SJSA1 (cell line): ENCODE results near the gene TERB2. TPM values are rescaled to one million over a fixed set of nuclear protein-coding genes. Genes with fewer than 3 reads are reported as not detected.
"Not testable (repeated sequence)": the region's sequence is repeated elsewhere in the genome, so short reads cannot be mapped to it uniquely, and the experiment has no call there.

Experiments used
- DNase-seq, 2 experiments: peaks; one replicate each; pipeline ENCODE4 v3.0.0-alpha.2; 2015 to 2020; ENCODE audit warnings: low spot score in 2 of 2, low read depth in 1 of 2
- H3K27ac ChIP-seq: fragments of 250-450 bp; sonication (Bioruptor Pico); 2 replicates; pipeline ENCODE4 v1.5.1; 2020; ENCODE audit warnings: mild to moderate bottlenecking, moderate library complexity
- H3K27me3 ChIP-seq: fragments of 250-450 bp; sonication (Bioruptor Pico); replicated peaks from 2 replicates; pipeline ENCODE4 v1.5.1; 2020; ENCODE audit warnings: mild to moderate bottlenecking, moderate library complexity
- H3K36me3 ChIP-seq: fragments of 250-450 bp; sonication (Bioruptor Pico); 2 replicates; pipeline ENCODE4 v1.5.1; 2020; ENCODE audit warnings: mild to moderate bottlenecking
- H3K4me1 ChIP-seq: fragments of 250-450 bp; sonication (Bioruptor Pico); replicated peaks from 2 replicates; pipeline ENCODE4 v1.6.1; 2021; ENCODE audit warnings: mild to moderate bottlenecking
- H3K4me3 ChIP-seq: fragments of 250-450 bp; sonication (Bioruptor Pico); 2 replicates; pipeline ENCODE4 v1.5.1; 2020; ENCODE audit warnings: mild to moderate bottlenecking
- H3K9me3 ChIP-seq: fragments of 250-450 bp; sonication (Bioruptor Pico); replicated peaks from 2 replicates; pipeline ENCODE4 v1.5.1; 2020; ENCODE audit warnings: mild to moderate bottlenecking
- total RNA-seq: library from RNA; depleted of rRNA; stranded (reverse); fragments of >200 nt; shearing (Covaris generic); gene quantifications from 2 replicates; pipeline ENCODE4 v1.2.3, GENCODE V29; 2014; rRNA removed

TERB2 gene, protein sequence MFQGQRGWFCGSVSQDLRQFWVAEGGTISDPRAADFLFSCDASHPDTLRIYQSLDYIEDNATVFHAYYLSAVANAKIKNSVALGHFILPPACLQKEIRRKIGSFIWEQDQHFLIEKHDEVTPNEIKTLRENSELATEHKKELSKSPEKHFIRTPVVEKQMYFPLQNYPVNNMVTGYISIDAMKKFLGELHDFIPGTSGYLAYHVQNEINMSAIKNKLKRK
- not detected in 2 replicates for total RNA-seq

DNA sequence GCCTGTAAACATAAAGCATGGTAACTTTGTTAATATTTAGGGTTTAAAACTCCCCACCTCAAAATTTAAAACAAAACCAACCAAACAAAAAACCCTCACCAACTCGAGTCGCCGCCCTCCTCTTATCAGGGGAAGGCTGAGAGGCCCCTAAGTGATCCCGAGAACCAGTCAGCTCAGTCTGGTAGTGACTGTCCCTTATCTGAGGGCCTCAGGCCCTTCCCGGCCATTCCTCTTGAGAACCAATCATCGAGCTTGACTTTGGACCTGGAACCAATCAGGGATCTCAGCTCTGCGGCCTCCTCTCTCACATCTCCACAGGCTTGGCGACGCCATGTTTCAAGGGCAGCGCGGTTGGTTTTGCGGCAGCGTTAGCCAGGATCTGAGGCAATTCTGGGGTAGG is at the start of gene TERB2:
Gene TERB2, plus strand, starts transcription at position 300 of the 400 bp plus-strand sequence. Its CDS starts 32 bp downstream, at position 332.
- no peaks in the 10 kb centered on the region for H3K9me3 ChIP-seq
- no peak for DNase-seq
- H3K4me1 ChIP-seq: no peaks in the 10 kb centered on the region
- H3K36me3 ChIP-seq: no peaks in the 10 kb centered on the region
- H3K4me3 ChIP-seq: no peak within 1 kb of the TSS
- peaks cover 3% of the 10 kb centered on the region; the same call in 1 of the 2 replicates for H3K27me3 ChIP-seq
- no peak within 1 kb of the TSS for H3K27ac ChIP-seq

DNA sequence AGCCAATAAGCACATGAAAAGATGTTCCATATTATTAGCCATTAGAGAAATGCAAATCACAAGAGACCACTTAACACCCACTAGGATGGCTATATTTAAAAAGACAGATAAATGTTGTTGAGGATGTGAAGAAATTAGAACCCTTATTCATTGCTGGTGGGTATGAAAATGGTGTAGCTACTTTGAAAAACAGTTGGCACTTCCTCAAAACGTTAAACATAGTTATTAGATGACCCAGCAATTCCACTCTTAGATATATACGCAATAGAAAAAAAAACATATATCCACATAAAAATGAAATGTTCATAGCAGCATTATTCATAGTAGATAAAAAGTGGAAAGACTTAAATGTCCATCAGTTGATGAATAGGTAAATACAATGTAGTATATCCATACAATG is 47.1 kb upstream of the TERB2 start:
- H3K4me1 ChIP-seq: no peaks in the 10 kb centered on the region
- no peak overlapping the region for H3K4me3 ChIP-seq
- H3K9me3 ChIP-seq: no peaks in the 10 kb centered on the region
- no peak overlapping the region for H3K27ac ChIP-seq
- no peaks in the 10 kb centered on the region; the same call in 1 of the 2 replicates for H3K27me3 ChIP-seq
- no peaks in the 10 kb centered on the region for H3K36me3 ChIP-seq
- DNase-seq: no peak

DNA sequence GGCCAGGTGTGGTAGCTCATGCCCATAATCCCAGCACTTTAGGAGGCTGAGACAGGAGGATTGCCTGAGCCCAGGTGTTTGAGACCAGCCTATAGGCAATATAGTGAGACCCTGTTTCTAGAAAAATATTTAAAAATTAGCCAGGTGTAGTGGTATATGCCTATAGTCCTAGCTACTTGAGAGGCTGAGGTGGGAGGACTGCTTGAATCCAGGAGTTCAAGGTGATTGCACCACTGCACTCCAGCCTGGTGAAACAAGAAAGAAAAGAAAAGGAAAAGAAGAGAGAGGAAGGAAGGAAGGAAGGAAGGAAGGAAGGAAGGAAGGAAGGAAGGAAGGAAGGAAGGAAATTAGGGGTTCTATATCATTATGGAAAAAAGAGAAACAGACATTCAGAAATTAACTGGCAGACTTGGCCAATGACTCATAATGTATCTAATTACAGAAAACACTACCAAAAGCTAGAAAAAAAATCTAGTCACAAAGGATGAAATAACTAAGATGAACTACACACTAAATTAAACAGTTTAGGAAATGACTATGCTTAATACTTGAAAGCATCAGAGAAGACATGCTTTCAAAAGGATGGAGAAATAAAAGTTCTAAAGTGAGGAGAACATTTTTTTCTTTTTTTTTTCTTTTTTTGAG is 45.4 kb upstream of the TERB2 start:
- Histone ChIP-seq H3K4me3 (no peak overlapping the region), H3K27me3 (peaks cover 3% of the 10 kb centered on the region; the same call in 1 of the 2 replicates), H3K4me1 (no peaks in the 10 kb centered on the region), H3K36me3 (no peaks in the 10 kb centered on the region), H3K27ac (no peak overlapping the region), H3K9me3 (no peaks in the 10 kb centered on the region)
- DNase-seq: no peak

DNA sequence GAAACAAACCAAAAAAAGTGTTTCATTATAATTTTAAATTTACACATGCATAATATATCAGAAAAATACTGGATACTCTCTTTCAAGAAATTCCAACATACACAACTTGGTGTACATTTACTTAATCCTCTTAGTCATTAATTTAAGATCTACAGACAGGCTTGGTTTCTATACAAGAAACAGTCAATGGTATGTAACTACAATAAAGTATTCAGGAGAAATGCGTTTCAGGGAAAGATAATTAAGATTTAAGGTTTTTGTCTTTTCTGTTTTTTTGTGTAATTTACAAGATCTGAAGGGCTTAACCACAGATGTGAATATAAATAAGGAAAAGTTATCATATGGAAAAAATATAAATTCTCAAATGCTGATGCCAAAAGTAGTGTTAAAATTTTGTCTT is 44.3 kb upstream of the TERB2 start:
- H3K36me3 ChIP-seq, H3K4me3 ChIP-seq: not testable (repeated sequence)

DNA sequence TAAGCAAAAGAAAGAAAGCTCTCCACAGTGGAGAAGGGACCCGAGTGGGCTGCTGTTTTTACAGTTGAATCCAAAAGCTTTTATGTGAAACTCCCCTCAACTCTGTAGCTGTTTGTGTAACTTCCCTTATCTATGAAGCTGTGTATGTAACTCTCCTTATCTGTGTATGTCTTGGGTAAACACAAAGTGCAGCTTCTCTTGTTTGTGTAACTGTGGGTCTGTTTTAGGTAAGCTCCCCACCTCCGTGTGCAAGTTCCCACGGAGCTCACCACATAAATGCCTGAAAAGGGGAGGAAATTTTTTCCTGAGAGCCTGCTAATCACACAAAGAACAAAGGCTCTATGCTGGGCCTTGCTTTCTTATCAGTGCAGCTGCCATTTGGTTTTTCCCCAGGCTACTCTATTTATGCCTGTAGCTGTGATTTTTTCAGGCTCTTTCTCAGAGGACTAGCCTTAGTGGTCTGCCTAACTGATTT is 43.5 kb upstream of the TERB2 start:
- H3K36me3 ChIP-seq, DNase-seq, H3K4me3 ChIP-seq, H3K9me3 ChIP-seq, H3K27ac ChIP-seq, H3K4me1 ChIP-seq, H3K27me3 ChIP-seq: not testable (repeated sequence)

More for the DNA sequence above, 44.3 kb upstream of the TERB2 start:
- not testable (repeated sequence) for H3K4me1 ChIP-seq, H3K27me3 ChIP-seq, H3K9me3 ChIP-seq, H3K27ac ChIP-seq, DNase-seq

DNA sequence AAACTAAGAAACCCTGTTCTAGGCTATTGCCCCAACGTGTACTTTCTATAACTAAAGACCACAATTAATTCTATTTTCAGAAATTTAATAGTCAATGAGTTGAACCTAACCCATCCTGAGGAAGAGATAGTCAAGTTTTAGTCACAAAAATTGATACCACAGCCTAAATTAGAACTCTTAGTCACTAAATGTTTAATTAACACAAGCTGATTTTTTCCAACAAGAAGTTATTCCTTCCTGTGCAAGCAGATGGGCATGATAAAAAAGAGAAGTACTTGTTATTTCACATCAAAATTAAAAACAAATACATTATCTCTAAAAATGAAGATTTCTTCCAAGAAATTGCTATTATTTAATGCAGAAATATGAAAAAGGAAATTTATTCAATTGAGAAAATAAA is 38.4 kb upstream of the TERB2 start:
- Histone ChIP-seq H3K4me3 (no peak overlapping the region), H3K36me3 (no peaks in the 10 kb centered on the region), H3K27me3 (0 out of 2 replicates have a peak, but pooled peaks cover 3% of the 10 kb centered on the region), H3K9me3 (no peaks in the 10 kb centered on the region), H3K27ac (no peak overlapping the region), H3K4me1 (no peaks in the 10 kb centered on the region)
- DNase-seq: no peak

DNA sequence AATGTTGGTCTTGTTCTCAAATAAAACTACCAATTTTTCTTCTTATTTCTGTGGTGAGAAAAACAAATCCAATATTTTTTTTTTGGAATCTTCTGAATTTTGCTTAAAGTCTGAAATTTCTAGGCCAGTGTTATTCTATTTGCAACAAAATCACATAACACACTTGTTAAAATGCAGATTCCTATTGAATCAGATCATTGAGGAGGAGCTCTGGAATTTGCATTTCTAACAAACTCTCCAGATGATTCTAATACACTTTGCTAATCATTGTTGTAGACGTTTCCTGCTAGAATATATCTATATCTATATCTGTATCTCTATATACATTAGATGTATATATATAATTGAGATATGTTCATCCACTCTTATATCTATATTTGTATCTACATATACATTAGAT is 27.8 kb upstream of the TERB2 start:
- not testable (repeated sequence) for H3K4me3 ChIP-seq, DNase-seq, H3K4me1 ChIP-seq

DNA sequence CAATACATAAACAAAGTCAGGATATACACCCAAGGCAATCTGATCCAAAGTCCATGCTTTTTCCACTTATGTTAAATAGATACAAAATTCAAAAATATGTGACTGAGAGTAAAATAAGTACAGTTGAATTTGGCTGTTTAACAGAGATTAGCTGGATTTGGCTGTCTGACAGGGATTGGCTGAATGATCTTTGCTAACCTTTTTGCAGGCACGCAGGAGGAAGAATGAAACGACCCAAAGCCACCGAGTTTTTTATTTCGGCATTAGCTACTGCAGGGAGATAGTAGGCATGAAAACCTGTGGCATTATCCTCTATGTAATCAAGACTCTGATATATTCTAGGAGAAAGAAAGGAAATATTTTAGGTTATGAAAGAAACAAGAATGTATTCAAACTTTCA is 26.2 kb upstream of the TERB2 start:
- H3K9me3 ChIP-seq, DNase-seq, H3K27me3 ChIP-seq, H3K4me1 ChIP-seq, H3K27ac ChIP-seq, H3K4me3 ChIP-seq, H3K36me3 ChIP-seq: not testable (repeated sequence)

More for the DNA sequence above, 27.8 kb upstream of the TERB2 start:
- H3K27me3 ChIP-seq, H3K27ac ChIP-seq, H3K36me3 ChIP-seq, H3K9me3 ChIP-seq: not testable (repeated sequence)

DNA sequence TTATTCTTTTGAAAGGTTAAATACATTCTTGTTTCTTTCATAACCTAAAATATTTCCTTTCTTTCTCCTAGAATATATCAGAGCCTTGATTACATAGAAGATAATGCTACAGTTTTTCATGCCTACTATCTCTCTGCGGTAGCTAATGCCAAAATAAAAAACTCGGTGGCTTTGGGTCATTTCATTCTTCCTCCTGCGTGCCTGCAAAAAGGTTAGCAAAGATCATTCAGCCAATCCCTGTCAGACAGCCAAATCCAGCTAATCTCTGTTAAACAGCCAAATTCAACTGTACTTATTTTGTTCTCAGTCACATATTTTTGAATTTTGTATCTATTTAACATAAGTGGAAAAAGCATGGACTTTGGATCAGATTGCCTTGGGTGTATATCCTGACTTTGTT is 1.8 kb downstream of the TERB2 start:
- not testable (repeated sequence) for DNase-seq, H3K9me3 ChIP-seq, H3K4me3 ChIP-seq, H3K36me3 ChIP-seq, H3K4me1 ChIP-seq, H3K27me3 ChIP-seq, H3K27ac ChIP-seq

DNA sequence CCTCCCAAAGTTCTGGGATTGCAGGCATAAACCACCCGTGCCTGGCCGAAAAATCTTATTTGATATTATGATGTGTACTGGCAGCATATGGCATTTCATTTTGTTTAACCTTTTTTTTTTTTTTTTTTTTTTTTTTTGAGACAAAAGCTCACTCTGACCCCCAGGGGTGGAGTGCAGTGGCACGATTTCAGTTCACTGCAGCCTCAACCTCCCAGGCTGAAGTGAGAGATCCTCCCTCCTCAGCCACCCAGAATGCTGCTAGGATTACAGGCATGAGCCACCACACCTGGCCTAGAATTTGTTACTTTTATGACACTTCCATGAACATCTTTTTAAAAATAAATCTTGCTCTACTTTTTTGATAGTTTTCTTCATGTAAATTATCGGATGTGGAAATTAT is 12.0 kb downstream of the TERB2 start:
- Histone ChIP-seq H3K36me3 (no peaks in the 10 kb centered on the region), H3K4me1 (no peaks in the 10 kb centered on the region), H3K27me3 (no peaks in the 10 kb centered on the region), H3K4me3 (no peak overlapping the region), H3K27ac (no peak overlapping the region), H3K9me3 (no peaks in the 10 kb centered on the region)
- no peak for DNase-seq

DNA sequence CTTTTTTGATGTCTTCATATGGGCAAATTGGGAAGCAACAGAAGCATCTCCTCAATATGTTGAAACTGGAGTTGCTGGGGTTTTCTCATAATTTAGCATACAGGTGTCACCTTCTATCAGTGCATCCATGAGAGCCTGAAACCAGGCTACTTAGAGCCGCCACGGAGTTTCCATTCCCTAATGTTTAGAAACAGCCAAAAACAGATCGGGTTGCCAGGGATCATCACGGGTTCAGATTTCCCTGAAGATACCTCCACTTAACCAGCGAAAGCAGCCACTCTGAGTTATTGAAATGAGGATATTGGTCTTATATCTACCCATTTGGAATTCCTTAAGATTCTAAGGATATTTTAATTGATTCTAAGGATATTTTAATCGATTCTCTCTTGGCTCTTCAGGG is 14.5 kb downstream of the TERB2 start:
- DNase-seq: no peak
- Histone ChIP-seq H3K27me3 (no peaks in the 10 kb centered on the region), H3K27ac (no peak overlapping the region), H3K36me3 (no peaks in the 10 kb centered on the region), H3K9me3 (no peaks in the 10 kb centered on the region), H3K4me1 (no peaks in the 10 kb centered on the region), H3K4me3 (no peak overlapping the region)

DNA sequence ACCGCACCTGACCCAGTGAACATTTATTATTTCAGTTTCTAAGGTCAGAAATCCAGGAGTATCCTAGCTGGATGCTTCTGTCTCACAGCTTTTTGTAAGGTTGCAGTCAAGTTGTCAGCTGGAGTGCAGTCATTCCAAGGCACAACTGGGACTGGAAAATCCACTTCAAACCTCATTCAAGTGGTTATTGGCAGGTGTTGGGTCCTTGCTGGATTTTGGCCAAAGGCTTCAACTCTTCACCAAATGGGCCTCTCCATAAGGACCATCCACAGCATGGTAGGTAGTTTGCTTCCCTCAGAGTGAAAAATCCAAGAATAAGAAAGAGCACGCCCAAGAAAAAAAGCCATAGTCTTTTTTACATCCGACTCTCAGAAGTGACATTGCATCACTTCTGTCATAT is 19.7 kb downstream of the TERB2 start:
- H3K36me3 ChIP-seq, H3K4me1 ChIP-seq, H3K27me3 ChIP-seq, H3K4me3 ChIP-seq, H3K9me3 ChIP-seq, H3K27ac ChIP-seq, DNase-seq: not testable (repeated sequence)

DNA sequence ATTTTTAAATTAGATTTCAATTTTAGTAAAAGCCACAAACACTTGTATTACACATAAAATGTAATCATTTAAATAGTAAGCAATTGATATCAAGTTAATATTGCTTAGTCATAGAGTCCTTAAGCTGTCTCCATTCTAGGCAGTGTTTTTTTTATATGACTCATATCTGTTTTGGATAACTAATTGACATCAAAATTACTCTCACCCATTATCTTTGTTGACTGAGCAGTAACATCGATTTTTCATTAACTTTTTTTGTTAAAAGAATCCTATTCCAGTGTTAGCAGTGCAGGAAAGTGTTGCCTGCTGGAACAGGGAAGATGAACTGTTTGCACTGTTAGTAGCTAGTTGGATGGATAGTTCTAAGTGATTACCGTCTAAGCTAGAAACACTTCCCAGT is 21.3 kb downstream of the TERB2 start:
- H3K27ac ChIP-seq, H3K9me3 ChIP-seq, DNase-seq, H3K4me3 ChIP-seq, H3K36me3 ChIP-seq, H3K4me1 ChIP-seq, H3K27me3 ChIP-seq: not testable (repeated sequence)

DNA sequence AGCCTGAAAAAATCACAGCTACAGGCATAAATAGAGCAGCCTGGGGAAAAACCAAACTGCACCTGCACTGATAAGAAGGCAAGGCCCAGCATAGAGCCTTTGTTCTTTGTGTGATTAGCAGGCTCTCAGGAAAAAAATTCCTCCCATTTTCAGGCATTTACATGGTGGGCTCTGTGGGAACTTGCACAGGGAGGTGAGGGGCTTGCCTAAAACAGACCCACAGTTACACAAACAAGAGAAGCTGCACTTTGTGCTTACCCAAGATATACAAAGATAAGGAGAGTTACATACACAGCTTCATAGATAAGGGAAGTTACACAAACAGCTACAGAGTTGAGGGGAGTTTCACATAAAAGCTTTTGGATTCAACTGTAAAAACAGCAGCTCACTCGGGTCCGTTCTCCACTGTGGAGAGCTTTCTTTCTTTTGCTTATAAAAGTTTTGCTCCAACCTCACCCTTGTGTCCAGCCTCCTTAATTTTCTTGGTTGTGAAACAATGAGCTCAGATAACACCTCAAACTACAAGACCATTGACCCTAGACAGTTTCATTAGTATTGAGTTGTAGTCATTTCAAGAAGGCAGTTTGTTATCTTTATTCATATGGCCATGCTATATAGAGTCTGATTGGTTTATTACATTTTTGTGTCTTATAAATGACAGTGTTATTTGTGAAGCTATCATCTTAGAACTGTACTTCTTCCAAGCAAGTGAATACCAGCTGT is 23.3 kb downstream of the TERB2 start:
- not testable (repeated sequence) for H3K4me1 ChIP-seq, DNase-seq, H3K27ac ChIP-seq, H3K9me3 ChIP-seq, H3K4me3 ChIP-seq, H3K36me3 ChIP-seq, H3K27me3 ChIP-seq
